ENCODE data around the gene OLAH.
"Not testable (repeated sequence)": the region's sequence is repeated elsewhere in the genome, so short reads cannot be mapped to it uniquely, and the experiment has no call there.

OLAH gene

DNA sequence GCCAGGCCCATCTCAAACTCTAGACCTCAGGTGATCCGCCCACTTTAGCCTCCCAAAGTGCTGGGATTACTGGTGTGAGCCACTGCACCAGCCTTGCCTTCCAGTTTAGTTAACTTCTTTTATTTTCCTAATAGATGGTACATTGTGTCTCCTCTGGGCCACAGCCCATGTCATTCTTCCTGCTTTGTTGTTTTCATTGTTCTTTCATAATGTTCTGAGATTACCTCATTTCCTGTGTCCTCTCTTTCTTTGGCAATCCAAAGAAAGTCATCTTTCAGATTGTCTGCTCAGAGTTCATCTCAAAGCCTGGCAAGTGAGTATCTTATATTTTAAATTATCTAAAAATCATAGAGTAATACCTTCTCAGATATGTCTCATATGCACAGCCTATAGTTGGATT is at the start of gene OLAH:
Gene OLAH (plus strand): TSS at position 270 of the 400 bp plus-strand sequence. CDS start 3,346 bp downstream, outside the sequence.
- no peak for DNase-seq

DNA sequence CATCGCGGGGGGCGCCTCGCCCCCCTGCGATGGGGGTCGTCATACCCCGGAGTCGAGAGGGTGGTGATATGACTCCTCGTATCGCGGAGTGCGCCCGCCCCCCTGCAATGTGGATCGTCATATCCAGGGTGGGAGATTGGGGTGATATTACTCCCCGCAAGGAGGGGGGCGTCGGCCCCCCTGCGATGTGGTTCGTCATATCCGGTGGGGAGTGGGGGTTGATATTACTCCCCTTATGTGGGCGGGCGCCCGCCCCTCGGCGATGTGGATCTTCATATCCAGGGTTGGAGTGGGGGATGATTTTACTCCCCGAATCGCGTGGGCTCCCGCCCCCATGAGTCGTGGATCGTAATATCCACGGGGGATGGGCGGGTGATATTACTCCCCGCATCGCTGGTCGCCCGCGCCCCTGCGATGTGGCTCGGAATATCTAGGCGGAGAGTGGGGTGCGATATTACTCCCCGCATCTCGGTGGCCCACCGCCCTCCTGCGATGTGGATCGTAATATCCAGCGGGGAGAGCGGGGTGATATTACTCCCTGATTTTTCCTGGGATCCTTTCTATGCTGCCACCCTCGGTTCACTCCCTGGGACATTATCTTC is 47.7 kb upstream of the OLAH start:
- no peak for DNase-seq

DNA sequence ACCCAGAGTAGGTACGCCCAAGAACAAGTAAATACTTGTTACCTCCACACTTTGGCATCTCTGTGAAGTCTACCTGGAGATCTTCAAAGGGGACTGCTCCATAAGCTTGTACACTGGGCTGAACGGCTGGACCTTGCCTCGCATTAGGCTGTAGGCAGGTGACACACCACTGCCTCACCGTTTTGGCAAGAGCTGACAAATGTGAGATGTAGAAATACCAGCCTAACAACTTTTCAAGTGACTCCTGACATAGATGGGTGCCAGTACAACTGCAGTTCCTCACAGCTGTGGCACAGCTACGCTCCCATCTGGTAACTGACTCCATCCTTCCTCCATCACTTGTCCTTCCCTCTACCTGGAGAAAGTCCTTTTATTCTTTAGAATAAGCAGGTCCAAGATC is 30.2 kb upstream of the OLAH start:
- not testable (repeated sequence) for DNase-seq

DNA sequence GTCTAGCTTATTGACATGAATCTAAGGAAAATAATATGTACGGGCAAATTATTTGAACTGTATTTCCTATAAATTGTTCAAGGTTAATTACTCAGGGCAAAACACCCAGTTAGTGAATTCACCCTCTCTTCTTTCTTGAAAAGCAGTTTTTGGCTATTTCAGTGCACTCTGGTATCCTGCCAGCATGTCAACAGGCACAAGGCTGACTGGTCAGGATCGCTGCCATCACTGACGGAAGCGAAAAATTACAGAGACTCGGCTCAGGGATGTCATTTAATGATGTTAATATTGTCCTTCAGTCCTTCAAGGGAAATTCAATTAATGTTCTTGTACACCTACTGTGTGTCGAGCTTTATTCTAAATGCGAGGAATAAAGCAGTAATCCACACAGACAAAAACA is 28.3 kb upstream of the OLAH start:
- DNase-seq = no peak

DNA sequence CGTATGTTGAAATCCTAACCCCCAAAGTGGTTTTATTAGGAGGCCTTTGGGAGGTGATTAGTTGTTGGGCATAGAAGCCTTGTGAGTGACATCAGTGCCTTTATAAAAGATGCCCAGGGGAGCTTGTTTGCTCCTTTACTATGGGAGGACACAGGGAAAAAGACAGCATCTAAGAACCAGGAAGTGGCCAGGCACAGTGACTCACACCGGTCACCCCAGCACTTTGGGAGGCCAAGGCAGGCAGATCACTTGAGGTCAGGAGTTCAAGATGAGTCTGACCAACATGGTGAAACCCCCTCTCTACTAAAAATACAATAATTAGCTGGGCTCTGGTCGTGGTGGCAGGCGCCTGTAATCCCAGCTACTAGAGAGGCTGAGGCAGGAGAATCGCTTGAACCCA is 22.8 kb upstream of the OLAH start:
- DNase-seq = not testable (repeated sequence)

DNA sequence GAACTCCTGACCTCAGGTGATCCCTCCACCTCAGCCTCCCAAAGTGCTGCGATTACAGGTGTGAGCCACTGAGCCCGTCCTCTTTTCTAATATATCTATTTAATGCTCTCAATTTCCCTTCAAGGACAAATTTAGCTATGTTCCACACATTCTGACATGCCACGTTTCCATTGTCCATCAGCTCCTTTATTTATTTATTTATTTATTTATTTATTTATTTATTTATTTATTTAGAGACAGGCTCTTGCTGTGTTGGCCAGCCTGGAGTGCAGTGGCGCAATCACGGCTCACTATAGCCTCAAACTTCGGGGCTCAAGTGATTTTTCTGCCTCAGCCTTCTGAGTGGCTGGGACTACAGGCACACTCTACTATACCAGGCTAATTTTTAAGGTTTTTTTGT is 20.7 kb upstream of the OLAH start:
- not testable (repeated sequence) for DNase-seq

DNA sequence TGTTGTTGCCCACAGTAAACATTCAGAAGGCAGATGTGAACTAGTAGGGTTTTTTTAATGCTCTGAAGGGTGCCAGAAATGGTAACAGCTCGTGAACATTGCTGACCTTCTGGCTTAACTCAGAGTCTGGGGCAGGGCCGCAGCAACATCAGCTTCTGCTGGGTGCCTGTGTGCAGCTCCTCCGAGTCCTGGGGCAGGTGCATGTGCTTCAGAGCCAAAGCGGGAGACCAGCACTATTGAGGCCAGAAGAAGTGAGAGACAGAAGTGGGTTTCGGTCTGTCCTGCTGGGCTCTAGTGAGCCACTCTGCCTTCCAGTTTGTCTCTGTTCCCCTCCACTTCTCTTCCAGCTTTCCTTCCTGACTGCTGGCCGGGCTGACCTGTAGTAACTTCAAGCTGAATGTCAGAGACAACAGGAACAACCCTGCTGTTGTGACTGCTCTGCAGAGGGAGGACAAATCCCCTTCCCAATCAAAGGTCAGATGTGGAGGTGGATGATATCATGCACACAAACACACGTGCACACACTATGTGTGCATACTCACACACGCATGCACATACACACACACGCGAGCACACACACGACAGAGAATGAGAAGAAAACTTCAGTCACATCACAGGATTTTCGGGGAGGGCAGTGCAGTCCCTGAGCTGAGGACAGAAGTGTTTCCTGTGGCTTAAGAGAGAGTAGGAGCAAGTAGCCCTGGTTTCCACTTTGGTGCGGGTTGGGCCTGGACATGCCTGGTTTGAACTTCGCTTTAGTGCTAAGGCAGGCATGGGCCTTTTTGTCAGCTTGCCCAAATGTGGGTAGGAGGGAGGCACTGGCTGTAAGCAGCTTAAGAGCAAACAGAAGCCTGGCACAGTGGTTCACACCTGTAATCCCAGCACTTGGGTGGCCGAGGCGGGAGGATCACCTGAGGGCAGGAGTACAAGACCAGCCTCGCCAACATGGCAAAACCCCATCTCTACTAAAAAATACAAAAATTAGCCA is 19.4 kb upstream of the OLAH start:
- DNase-seq = not testable (repeated sequence)

DNA sequence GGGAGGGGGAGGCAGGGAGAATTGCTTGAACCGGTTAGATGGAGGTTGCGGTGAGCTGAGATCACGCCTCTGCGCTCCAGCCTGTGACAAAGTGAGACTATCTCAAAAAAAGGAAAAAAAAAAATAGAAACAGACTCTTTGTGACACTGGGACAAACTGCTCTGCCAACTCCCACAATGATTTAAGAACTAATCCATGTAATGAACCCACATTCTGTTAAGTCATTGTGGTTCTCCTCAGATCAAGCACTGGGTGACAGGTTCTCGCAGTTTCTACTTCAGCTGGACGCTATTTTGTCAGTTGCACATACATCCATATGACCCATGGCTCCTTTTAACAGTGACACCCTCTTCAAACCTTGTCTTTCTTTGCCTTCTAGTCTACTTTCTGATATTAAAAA is 18.7 kb upstream of the OLAH start:
- DNase-seq = not testable (repeated sequence)

DNA sequence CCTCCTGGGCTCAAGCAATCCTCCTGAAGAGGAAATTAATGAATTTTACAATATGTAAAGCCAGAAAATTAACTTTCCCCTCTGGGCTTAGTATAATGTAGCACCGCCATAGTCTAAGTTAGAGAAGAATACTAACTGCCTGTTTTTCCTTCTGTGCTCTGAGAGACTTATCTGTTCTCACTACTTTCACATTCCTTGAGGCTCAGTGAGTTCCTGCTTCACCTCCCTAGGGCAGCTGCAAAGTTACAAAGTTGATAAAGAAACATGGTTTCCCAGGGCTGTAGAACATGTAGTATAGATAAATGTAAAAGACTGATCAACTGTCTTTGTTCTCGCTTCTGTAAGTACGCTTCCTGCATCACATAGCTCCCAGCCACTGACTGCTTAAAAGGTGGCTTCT is 16.0 kb upstream of the OLAH start:
- no peak for DNase-seq

DNA sequence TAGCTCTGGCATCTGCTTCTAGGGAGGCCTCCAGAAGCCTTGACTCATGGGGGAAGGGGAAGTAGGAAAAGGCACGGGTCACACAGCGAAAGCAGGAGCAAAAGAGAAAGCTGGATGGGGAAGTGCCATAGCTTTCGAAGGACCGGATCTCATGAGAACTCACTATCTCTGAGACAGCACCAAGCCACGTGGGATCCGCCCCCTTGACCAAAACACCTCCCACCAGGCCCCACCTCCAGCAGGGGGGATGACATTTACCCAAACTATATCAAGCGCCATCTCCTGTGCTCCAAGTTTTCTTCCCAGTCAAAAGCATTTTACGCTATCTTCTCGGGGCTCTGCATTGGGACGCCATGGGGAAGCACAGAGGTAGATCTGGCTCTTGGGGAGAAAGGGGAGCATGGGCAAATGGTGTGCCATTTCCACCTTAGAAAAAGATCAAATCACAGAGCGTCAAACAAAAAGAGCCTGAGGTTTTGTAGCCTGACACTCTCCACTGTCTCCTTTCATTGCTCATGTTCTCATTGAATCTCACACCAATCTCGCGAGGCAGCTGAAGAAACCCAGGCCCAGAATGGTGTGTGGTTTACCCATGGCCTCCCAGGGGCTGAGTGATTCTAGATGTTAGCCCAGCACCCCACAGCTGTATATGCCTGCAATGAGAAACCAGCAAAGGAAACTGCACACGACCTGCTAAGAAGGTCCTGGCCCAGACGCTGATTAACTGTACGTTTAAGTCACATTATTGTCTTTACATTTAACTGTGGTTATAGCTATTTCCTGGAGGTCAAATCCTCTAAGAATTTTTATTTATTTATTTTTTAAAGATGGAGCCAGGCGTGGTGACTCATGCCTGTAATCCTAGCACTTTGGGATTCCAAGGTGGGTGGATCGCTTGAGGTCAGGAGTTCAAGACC is 8.1 kb upstream of the OLAH start:
- no peak for DNase-seq

DNA sequence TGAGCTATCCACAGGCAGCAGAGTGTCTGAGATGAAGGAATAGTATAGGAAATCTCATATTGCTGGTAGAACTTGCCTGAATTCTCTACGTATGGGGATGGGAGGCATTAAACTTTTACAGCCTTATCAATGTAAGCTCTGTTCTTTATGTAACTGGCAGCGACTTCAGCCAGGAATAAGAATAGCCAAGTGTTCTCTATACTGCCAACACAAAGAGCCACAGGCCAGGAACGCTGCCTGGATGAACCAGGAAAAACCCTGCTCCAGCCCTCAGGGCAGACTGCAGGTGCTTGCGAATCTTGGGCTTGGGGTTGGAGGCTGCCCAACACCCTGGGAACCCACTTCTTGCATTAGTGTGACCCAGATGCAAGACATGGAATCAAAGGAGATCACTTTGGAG is 6.1 kb upstream of the OLAH start:
- no peak for DNase-seq

DNA sequence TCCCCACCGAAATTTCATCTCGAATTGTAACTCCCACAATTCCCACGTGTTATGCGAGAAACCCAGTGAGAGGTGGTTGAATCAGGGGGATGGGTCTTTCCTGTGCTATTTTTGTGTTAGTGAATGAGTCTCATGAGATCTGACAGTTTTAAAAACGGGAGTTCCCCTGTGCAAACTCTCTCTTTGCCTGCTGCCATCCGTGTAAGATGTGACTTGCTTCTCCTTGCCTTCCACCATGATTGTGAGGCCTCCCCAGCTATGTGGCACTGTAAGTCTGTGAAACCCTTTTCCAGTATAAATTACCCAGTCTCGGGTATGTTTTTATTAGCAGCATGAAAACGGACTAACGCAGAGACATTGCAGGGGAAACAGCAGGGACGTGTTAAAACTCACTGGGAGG is 5.3 kb upstream of the OLAH start:
- DNase-seq = no peak

DNA sequence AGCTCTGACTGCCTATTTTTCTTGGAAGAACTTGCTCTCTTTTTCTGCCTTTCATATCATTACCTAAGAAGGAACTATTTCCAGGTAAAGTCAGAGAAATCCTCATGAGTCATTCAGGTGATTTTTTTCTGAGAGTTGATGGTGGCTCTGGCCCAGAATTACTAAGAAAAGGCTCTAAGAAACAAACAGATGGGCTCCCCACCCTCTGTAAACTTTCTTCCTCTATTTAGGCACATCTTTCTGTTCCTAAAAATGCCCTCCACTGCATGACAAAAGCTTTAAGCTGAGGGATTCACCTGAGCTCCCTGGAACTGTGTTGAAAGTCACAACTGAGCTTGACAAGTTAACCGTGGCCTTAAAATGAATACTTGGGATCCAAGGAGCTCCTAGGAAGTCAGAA is 1.6 kb downstream of the OLAH start:
- no peak for DNase-seq

DNA sequence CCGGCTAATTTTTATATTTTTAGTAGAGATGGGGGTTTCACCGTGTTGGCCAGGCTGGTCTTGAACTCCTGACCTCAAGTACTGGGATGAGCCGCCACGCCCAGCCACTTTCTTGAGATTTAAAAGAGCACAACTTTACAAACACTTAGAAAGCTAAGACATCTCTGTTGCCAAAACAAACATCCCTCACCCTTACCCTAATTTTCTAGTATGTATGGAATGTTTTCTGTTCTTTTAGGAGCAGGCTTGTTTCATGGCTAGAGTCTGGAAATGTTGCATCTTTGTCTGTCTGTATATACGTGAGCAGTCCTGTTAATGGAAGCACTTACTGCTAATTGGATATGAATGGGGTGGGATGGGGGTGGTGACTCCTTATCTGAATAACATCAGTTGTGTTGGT is 2.9 kb downstream of the OLAH start:
- DNase-seq = no peak

DNA sequence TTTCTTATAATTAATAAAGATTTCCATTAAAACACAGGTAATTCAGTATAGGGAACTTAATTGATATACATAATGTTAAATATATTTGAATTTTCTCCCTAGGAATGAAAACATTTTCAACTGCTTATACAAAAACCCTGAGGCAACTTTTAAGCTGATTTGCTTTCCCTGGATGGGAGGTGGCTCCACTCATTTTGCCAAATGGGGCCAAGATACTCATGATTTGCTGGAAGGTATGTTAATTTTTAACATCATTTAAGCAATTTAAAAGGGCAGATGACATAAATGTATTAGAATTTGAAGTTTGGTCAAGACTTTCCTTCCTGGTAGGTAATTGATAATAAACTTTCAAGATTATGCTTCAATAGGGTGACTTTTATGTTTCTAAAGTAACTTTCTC is 5.8 kb downstream of the OLAH start:
- no peak for DNase-seq

DNA sequence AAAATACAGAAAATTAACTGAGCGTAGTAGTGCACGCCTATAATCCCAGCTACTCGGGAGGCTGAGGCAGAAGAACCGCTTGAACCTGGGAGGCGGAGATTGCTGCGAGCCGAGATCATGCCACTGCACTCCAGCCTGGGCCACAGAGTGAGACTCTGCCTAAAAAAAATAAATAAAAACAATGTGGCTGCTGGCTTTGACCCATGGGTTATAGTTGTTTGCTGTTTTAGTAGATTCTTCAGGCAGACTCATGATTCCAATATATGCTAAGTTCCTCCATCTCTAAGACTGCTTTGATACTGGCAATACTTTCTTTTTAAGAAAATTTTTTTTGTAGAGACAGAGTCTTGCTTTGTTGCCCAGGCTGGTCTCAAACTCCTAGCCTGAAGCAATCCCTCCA is 8.4 kb downstream of the OLAH start:
- no peak for DNase-seq

DNA sequence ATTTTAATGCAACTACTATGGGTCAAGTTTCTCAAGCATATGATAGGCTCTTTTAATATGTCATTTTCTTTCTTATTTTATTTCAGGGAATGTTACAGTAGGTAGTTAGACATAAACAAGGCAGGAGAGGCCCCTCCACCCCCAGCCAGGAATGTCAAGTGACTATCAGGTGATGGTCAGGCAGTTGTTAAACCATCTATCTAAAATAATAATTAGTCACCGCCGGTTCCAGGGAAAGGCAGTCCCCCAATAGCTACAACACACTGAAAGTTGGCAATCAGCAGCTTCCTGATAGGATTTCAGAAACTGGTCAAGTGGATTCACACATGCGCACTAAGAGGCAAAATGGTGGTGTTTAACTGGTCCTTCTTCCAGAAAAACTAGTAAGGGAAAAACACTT is 9.3 kb downstream of the OLAH start:
- DNase-seq = no peak

DNA sequence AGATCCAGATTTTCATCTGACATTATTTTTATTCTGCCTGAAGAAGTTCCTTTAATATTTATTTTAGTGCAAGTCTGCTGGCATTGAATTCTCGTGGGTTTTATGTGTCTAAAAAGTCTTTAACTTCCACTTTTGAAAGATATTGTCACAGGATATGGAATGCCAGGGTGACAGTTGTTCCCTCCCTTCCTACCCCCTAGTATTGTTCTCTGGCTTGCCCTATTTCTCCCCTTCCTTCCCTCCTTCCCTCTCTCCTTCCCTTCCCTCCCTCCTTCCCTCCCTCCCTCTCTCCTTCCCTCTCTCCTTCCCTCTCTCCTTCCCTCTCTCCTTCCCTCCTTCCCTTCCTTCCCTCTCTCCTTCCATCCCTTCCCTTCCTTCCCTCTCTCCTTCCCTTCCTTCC is 14.9 kb downstream of the OLAH start:
- DNase-seq = no peak

DNA sequence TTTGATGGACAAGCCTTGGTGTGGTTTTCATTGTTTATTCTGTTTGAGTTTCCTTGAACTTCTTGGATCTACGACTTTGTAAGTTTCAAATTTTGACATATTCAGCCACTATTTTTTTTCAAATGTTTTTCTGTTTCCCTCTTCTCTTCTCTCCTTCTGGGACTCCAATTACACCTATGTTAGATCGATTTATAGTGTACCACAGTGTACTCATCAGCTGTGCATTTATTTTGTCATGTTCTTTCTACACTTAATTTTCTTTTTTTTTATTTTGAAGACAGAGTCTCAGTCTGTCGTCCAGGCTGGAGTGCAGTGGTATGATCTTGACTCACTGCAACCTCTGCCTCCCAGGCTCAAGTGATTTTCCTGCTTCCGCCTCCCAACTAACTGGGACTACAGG is 16.2 kb downstream of the OLAH start:
- DNase-seq = no peak

DNA sequence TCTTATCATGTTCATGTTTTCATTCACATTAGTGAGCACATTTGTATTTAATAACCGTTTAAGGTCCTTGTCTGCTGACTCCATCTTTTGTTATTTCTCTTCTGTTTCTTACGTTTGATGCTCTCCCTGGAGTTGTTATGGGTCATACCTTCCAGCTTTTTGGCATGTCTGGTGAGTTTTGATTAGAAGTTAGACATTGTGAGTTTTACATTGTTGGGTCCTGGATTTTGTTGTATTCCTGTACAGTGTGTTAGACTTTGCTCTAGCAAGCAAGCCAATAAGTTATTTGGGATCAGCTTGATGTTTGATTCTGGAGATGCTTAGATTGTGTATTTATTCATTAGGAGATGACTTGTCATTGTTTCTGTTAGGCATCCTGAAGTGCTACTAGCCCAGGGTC is 16.9 kb downstream of the OLAH start:
- no peak for DNase-seq

DNA sequence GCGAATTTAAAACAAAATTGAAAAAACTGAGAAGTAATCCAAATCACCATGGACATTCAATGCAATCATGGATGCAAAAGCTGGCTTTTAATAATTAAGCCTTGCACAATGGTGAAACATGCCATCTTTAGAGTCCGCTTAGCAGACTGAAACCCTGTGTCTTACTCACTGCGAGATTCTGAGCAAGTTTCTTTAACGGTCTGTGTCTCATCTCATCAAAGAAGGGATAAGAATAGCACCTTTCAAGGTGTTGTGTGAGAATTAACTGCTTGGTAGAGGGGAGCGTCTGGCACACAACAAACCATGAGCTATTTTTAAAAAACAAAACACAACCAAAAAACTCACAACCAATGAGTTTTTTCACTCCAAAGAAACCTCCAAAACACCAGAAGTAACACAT is 23.4 kb downstream of the OLAH start:
- no peak for DNase-seq

DNA sequence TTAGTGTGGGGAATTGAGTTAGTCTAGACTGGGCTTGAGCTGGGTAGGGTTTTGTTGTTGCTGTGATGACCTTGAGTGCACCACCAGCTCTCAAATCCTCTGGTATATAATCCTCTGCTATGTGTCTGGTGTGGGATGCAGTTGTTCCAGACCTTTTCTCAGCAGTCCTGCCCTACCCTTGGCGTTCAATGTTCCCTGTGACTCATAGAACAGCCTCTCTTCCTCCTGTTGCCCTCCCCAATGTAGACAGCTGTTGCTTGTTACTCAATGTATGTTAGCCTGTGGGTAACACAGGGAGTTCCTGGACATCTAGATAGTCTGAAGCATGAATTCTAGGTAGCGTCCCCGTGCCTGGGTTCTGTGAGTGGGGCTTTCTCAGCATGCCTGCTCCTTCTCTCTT is 25.1 kb downstream of the OLAH start:
- DNase-seq = no peak

DNA sequence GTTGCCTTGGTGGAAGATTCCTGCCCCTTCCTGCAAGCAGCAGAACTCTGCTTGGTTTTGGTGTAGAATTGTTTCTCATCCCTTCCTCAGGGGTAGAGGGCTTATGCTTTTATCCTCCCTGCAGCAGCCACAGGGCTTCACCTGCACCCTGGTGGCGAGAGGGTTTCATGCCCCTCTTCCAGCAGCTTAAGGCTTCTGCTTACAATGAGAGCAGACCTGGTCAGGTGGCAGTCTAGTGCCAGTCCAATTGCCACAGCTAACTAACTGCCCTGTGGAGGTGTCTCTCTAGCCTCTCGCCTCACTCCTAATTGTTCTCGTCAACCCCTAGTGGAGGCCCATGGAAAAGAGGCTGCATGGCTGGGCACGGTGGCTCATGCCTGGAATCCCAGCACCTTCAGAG is 25.5 kb downstream of the OLAH start:
- no peak for DNase-seq
